HG02642 (cell line): ENCODE data around the gene PPP1R12A.
"Not testable (repeated sequence)": the region's sequence is repeated elsewhere in the genome, so short reads cannot be mapped to it uniquely, and the experiment has no call there.

Experiments
- ATAC-seq: cut with Tn5 transposase; IDR thresholded peaks from one replicate; pipeline ENCODE4 v1.9.1; 2021; ENCODE audit warnings: mild to moderate bottlenecking; ENCODE audit not compliant: unreplicated experiment, poor library complexity

The PPP1R12A gene

DNA sequence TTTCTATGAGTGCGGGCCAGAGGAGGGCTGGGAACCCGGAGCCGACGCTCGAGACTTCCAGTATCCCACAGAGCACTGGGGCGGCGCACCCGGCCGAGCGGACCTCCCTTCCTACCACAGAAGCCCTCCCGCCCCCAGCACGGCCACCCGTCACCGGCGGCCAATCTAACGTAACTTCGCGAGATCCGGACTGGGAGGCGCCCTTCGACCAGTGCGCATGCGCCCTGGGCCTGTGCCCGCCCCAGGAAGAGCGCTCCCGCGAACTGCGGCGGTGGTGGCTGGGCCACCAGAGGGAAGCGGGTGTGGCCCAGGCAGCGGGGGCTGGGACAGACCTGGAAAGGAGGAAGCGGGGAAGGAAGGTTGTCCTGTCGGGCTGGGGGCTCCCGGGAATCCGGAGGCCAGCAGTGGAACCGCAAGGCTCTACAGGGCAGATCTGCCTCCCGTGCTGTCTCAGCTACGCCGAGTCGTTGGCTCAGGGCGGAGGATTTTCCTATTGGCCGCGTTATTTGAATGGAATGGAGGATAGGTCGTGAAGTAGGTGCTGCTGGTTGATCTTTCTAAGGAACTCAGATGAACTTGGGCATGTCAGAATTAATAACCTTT, at the start of gene PPP1R12A:
Gene PPP1R12A (minus strand): TSS at position 77 of the 603 bp plus-strand sequence. CDS start 166 bp downstream, outside the sequence.
- ATAC-seq, result peak; percentile 89

GRCh38 chr12:79983986-79984620, 49.2 kb upstream of the PPP1R12A start:
- ATAC-seq, result no peak

- no peak for ATAC-seq
These were observed 48.6 kb upstream of the PPP1R12A start for GRCh38 chr12:79983492-79983891.

DNA sequence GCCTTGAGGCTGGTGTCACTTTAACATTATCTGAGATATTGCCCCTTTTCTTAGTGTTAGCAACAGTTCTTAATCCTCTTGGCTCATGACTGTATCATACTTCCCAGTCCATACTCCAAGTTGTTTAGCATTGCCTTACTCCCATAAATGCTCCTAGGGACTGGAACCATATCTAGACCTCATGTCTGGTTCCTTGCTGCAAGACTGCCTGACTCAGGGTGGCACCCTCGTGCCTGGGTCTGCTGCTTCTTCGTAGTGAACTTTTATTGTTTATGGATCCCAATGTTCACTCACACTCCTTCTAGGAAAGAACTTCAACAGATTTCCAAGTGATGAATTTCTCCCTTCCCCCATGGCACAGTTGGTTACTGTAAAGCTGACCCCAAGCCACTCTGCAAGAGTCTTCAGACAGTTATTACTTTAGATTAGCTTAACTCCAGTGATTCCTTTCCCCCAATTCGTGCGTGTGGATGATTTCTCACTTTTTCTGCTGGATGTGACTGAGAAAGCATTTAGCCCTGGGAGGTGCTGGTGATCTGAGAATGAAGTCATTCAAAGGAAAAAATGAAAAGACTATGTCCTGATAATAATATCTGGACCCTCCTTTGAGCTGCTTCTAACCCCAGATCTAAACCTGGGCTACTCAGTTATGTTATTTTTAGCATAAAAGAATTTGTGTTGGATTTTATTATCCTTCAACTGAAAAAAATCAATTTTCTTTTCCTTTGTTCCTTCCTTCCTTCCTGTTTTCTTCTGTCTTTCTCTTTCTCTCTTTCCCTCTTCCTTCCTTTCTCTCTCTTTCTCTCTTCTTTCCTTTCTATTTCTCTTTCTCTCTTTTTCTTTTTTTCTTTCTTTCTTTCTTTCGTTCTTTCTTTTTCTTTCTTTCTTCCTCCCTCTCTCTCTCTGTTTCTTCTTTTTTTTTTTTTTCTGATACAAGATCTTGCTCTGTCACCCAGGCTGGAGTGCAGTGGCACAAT, 47.5 kb upstream of the PPP1R12A start:
- no peak for ATAC-seq

DNA sequence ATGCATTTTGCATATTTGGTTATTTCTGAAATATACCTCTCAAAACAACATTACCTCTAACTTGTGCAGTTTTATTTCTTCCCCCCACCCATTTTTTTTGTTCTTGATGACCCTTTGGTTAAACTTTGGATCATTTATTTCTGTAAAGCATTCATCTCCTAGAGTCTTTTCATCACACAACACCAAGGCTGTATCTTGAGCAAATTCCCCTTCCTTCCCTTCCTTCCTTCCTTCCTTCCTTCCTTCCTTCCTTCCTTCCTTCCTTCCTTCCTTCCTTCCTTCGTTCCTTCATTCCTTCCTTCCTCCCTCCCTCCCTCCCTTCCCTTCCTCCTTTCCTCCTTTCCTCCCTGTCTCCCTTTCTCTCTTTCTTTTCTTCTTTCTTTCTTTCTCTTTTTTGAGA, 43.8 kb upstream of the PPP1R12A start:
- ATAC-seq, result no peak

GRCh38 chr12:79977856-79978460, 43.1 kb upstream of the PPP1R12A start:
- not testable (repeated sequence) for ATAC-seq

- no peak for ATAC-seq
These were observed 40.2 kb upstream of the PPP1R12A start for GRCh38 chr12:79975143-79975542.

DNA sequence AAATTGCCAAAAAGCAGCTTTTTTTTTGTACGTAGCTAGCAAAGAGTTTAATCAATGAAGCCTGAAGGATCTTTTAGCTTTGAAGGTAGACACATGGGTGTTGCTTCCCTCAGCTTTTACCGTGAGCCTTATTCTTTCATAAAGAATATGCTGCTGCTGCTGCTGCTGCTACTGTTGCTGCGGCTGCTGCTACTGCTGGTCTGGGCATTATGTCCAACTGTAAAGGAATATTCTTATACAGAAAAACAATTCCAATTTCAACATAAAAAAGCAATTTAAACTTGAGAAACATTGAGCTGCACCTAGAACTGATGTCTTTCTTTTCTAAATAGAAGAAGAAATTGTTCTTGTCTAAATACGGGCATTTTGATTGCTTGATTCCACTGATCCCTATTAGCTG, 38.9 kb upstream of the PPP1R12A start:
- no peak for ATAC-seq

DNA sequence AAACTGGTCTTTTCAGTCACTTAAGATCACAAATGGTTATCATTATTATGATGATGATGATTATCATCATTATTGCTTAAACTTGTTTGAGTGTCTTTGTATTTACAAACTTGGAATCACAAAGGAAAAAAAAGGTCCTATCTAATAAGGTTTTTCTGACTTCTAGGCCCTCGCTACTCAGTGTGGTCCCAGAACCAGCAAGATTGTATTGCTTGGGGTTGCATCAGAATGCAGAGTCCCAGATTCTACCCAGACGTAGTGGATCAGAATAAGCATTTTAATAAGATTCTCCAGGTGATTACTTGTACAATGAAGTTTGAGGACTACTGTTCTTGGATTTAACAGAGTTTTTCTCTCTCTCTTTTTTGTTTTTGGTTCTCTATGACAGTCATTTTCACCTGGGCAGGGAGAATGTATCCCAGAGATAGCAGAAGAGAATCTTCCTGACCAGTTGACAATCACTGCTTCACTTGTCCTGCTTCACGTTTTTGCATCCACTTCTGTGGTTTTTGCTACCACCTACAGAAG, 29.3 kb upstream of the PPP1R12A start:
- no peak for ATAC-seq

DNA sequence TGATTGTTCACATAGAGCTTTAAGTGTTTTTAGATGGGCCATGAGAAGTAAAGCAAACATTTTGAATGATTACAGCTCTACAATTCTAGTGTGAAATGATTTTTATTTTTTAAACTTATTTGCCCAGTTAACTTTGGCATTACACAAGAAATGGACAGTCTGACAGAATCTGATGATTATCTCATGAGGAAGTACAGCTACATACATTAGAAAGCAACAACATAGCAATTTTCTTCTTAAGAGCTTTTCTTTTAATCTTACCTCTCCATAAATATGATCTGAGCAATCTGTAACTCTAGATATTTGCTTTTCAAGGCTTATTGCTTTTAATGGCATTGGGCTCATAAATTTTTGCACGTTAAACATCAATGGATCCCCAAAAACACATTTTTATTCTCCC, 26.5 kb upstream of the PPP1R12A start:
- no peak for ATAC-seq

DNA sequence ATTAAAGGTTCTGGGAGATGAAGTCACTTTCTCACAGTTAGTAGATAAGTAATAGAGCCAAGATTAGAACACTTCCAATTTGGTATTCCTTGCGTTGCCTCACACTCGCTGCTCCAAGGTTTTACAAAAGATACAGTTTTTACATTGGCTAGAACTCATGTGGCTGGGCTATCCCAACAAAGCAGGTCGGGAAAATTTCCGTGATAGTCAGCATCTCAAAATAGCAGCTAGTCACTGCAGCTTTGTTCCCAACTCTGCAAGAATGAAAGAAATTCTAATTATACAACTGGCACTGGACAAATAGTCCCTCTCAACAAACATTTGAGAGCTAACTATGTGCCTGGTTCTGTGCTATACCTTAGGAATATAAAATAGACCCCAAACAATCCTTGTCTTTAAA, 24.6 kb upstream of the PPP1R12A start:
- no peak for ATAC-seq

GRCh38 chr12:79956896-79957295, 22.0 kb upstream of the PPP1R12A start:
- no peak for ATAC-seq

DNA sequence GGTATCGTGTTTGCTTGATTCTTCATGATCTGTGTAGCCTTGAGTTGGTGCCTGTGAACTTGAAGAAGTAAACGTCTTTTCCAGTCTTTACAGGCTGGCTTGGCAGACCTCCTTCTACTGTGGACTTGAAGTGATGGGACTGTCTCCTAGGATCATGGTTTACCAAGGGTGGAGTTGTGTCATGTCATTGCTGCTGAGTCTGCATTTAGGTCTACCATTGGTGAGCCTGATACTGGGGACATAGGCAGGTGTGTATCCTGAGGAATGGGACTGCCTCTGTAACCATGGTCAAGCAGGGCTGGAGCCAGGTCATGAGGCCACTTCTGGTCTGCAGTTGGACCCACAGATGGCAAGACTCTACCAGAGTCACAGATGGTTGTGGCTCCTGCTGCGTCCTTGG, 20.7 kb upstream of the PPP1R12A start:
- ATAC-seq, result no peak

- no peak for ATAC-seq
These were observed 19.2 kb upstream of the PPP1R12A start for GRCh38 chr12:79954037-79954610.

GRCh38 chr12:79949098-79949497, 14.2 kb upstream of the PPP1R12A start:
- ATAC-seq, result no peak

- ATAC-seq, result no peak
These were observed 10.5 kb upstream of the PPP1R12A start for GRCh38 chr12:79945433-79945832.

DNA sequence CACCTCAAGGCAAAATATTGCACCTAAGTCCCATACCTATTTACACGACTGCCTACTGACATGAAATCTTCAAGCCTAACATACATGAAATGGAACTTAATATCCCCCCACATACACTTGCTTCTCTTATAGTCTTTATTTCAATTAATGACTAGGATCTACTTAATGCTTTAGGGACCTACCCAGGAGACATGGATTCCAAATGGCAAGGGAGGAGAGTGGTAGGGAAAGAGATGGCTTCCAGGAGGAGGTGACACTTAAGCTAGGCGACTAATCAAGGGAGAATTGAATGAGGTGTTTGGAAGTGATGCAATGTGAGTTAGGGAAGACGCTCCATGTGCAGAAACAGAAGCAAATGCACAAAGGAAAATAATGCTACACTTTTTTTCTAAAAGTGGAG, 9.7 kb upstream of the PPP1R12A start:
- ATAC-seq, result no peak

- not testable (repeated sequence) for ATAC-seq
These were observed 7.9 kb upstream of the PPP1R12A start for GRCh38 chr12:79942846-79943245.

- no peak for ATAC-seq
These were observed 4.9 kb upstream of the PPP1R12A start for GRCh38 chr12:79939728-79940310.

- no peak for ATAC-seq
These were observed 3.9 kb upstream of the PPP1R12A start for GRCh38 chr12:79938843-79939242.
